ENCODE measurements around the gene PRSS2. TPM values are rescaled to one million over a fixed set of nuclear protein-coding genes. Genes with fewer than 3 reads are reported as not detected.
"Not testable (repeated sequence)": the region's sequence is repeated elsewhere in the genome, so short reads cannot be mapped to it uniquely, and the experiment has no call there.

PRSS2 gene
- total RNA-seq, 1 donor from 2014 or later: not detected

DNA sequence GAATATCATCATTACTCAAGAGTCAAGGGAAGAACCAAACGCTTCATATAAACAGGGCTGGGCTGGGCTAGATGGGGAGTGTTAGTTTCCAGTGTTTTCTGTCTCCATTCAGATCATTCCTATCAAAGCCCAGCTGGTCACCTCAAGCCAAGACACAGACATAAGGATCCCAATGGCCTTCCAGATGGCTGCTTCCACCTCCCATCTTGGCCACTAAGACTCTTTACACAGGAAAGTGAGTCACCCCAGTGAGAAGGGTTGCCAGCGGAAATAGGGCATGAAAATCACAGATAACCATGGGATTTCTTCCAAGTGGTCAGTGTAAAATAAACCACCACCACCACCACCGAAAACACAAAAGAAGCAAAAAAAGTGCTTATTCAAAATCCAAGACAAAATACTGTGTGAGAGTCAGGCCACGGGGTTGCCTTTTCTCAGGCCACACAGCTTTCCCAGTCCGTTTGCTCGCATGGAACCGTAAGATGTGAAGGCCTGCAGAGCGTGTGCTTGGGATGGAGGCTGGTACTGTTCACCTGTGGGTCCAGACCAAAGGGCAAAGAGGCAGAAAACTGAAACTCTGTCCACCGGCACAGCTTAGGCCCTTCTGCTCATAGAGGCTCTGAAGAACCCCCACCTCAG is 5.6 kb downstream of the PRSS2 start:
- Histone ChIP-seq H3K36me3 (ENCODE audit: control insufficient read depth, insufficient read depth, low read length) (no peaks in the 10 kb centered on the region), H3K4me3 (ENCODE audit: low read depth, low read length) (no peak overlapping the region), H3K27me3 (ENCODE audit: control insufficient read depth, insufficient read depth, low read length) (no peaks in the 10 kb centered on the region)
- no peak for DNase-seq (ENCODE audit: low read depth)
- TF ChIP-seq, protein P1, sequence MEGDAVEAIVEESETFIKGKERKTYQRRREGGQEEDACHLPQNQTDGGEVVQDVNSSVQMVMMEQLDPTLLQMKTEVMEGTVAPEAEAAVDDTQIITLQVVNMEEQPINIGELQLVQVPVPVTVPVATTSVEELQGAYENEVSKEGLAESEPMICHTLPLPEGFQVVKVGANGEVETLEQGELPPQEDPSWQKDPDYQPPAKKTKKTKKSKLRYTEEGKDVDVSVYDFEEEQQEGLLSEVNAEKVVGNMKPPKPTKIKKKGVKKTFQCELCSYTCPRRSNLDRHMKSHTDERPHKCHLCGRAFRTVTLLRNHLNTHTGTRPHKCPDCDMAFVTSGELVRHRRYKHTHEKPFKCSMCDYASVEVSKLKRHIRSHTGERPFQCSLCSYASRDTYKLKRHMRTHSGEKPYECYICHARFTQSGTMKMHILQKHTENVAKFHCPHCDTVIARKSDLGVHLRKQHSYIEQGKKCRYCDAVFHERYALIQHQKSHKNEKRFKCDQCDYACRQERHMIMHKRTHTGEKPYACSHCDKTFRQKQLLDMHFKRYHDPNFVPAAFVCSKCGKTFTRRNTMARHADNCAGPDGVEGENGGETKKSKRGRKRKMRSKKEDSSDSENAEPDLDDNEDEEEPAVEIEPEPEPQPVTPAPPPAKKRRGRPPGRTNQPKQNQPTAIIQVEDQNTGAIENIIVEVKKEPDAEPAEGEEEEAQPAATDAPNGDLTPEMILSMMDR (IDR thresholded peaks at IDR 0.05; ENCODE audit: insufficient read depth, low read length, poor library complexity, severe bottlenecking): no peak

DNA sequence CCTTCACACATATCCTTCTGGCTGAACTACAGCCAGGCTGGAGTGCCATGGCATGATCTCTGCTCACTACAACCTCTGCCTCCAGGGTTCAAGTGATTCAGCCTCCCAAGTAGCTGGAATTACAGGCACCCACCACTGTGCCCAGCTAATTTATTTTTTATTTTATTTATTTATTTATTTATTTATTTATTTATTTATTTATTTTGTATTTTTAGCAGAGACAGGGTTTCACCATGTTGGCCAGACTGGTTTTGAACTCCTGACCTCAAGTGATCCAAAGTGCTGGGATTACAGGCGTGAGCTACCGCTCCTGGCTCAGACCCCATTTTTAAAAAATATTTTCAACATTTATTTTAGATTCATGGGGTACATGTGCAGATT is 6.1 kb downstream of the PRSS2 start:
- H3K4me3 ChIP-seq (ENCODE audit: low read depth, low read length); DNase-seq (ENCODE audit: low read depth); H3K36me3 ChIP-seq (ENCODE audit: control insufficient read depth, insufficient read depth, low read length): not testable (repeated sequence)

DNA sequence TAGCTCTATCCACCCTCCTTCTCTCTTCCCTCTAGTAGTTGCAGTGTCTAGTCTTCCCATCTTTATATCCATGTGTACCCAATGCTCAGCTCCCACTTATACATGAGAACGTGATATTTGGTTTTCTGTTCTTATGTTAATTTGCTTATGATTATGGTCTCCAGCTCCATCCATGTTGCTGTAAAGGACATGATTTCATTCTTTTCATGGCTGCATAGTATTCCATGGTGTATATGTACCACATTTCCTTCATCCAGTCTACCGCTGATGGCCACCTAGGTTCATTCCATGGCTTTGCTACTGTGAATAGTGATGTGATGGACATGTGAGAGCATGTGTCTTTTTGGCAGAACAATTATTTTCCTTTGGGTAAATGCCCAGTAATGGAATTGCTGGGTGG is 6.5 kb downstream of the PRSS2 start:
- Histone ChIP-seq H3K4me3 (ENCODE audit: low read depth, low read length) (no peak overlapping the region), H3K36me3 (ENCODE audit: control insufficient read depth, insufficient read depth, low read length) (no peaks in the 10 kb centered on the region), H3K27me3 (ENCODE audit: control insufficient read depth, insufficient read depth, low read length) (no peaks in the 10 kb centered on the region)
- DNase-seq (ENCODE audit: low read depth): no peak
- TF ChIP-seq, protein P1 (IDR thresholded peaks at IDR 0.05; ENCODE audit: insufficient read depth, low read length, poor library complexity, severe bottlenecking): no peak

More for the DNA sequence above, 6.1 kb downstream of the PRSS2 start:
- not testable (repeated sequence) for H3K27me3 ChIP-seq (ENCODE audit: control insufficient read depth, insufficient read depth, low read length)

DNA sequence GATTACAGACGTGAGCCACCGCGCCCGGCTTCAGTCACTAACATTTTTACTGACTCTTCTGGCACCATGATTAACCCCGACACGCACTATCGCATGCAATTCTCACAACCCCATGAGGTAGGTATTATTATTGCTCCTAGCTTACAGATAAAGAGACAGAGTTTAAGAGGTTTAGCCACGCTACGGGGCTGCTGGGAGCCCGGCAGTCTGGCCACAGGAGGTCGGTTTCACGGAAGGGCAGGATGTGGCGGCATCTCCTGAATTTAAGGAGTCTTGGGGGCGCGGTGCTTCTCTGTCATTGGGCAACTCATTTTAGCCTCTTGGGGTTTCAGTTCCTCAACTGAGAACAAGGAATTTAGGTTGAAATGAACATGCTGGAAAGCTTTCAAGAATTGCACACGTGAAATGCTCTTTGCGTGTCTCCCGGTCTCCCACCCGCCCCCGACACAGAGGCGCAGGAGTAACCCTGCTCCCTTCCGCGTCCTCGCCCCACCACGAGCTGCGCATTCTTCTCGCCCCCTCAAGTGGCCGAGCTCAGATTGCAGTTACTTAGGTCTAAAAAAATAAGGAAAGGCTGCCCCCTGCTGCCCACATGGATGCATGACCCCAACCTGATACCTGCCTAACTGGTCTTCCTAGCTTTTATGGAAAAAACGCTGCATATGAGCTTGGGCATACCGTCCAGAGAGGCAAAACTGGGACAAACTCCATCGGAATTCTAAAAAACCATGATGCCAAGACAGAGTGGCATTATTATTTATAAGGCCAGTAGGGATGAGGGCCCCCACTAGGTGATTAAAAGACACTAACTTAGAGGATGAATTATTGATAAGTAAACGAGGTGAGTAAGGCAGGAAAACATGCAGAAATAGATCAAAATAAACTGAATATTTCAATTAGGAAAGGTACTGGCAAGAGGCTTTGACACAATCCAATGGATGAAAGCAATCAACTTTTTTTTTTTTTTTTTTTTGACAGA is 12.4 kb downstream of the PRSS2 start:
- no peaks in the 10 kb centered on the region for H3K36me3 ChIP-seq (ENCODE audit: control insufficient read depth, insufficient read depth, low read length)
- H3K4me3 ChIP-seq (ENCODE audit: low read depth, low read length): peak overlapping the region; percentile 27
- DNase-seq (ENCODE audit: low read depth): peak; percentile 64
- TF ChIP-seq, protein P1 (IDR thresholded peaks at IDR 0.05; ENCODE audit: insufficient read depth, low read length, poor library complexity, severe bottlenecking): peak; percentile 97
- H3K27me3 ChIP-seq (ENCODE audit: control insufficient read depth, insufficient read depth, low read length): no peaks in the 10 kb centered on the region

DNA sequence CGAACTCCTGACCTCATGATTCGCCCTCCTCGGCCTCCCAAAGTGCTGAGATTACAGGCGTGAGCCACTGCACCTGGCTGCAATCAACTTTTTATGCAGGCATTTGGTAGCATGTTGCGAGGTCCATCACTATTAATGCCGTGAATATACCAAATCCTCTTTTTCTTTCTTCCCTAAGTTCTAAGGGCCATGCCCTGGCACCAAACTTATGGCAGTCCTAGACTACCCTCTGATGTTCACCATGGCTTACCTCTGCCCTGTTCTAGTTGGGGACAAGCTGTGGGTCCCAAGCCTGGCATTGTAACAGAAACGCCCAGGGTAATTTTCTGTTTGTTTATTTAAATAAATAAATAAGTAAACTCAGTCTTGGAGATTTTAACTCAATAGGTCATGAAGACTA is 13.3 kb downstream of the PRSS2 start:
- TF ChIP-seq, protein P1 (IDR thresholded peaks at IDR 0.05; ENCODE audit: insufficient read depth, low read length, poor library complexity, severe bottlenecking): no peak
- Histone ChIP-seq H3K4me3 (ENCODE audit: low read depth, low read length) (no peak overlapping the region), H3K36me3 (ENCODE audit: control insufficient read depth, insufficient read depth, low read length) (no peaks in the 10 kb centered on the region), H3K27me3 (ENCODE audit: control insufficient read depth, insufficient read depth, low read length) (no peaks in the 10 kb centered on the region)
- DNase-seq (ENCODE audit: low read depth): no peak

DNA sequence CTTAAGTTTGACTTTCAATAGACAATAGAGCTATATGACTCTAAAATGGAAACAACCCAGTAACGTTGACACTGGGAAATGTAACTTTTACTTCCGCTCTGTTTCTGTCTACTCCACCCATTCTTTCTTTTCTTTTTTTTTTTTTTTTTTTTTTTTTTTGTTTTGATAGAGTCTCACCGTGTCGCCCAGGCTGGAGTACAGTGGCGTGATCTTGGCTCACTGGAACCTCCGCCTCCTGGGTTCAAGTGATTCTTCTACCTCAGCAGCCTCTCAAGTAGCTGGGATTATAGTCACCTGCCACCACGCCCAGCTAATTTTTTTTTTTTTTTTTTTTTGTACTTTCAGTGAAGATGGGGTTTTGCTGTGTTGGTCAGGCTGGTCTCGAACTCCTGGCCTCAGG is 13.9 kb downstream of the PRSS2 start:
- TF ChIP-seq, protein P1 (IDR thresholded peaks at IDR 0.05; ENCODE audit: insufficient read depth, low read length, poor library complexity, severe bottlenecking): no peak
- Histone ChIP-seq H3K4me3 (ENCODE audit: low read depth, low read length) (no peak overlapping the region), H3K36me3 (ENCODE audit: control insufficient read depth, insufficient read depth, low read length) (no peaks in the 10 kb centered on the region), H3K27me3 (ENCODE audit: control insufficient read depth, insufficient read depth, low read length) (no peaks in the 10 kb centered on the region)
- DNase-seq (ENCODE audit: low read depth): no peak
